HG03460 (cell line): ENCODE results near the gene PRB3.

ENCODE experiments used
- ATAC-seq: cut with Tn5 transposase; IDR thresholded peaks from one replicate; pipeline ENCODE4 v1.9.1; 2021; ENCODE audit not compliant: unreplicated experiment

Gene PRB3

DNA sequence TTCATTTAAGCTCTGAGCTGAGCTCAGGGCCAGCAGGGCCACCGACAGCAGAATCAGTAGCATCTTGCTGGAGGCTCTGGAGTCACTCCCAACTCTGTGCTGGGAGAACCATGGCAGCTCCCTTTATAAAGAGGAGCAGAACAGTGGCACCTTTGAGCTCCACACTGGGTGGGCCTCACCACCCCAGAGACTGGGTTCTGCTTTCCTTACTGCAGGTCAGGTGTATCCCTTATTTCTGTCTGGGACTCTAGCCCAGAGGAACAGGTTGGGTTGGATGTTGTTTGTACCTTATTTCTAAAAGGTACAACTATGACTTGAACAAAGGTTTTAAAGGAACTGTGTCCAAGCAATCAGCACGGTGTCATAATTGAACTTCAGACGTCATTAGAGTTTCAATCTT, at the start of gene PRB3:
Gene PRB3 (minus strand): TSS at position 101 of the 400 bp plus-strand sequence. CDS start 38 bp downstream, at position 63.
- ATAC-seq, result no peak

DNA sequence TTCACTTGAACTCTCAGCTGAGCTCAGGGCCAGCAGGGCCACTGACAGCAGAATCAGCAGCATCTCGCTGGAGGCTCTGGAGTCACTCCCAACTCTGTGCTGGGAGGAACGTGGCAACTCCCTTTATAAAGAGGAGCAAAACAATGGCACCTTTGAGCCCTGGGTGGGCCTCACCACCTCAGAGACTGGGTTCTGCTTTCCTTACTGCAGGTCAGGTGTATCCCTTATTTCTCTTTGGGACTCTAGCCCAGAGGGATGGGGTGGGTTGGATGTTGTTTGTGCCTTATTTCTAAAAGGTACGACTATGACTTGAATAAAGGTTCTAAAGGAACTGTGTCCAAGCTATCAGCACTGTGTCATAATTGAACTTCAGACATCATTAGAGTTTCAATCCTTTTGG, 40.8 kb upstream of the PRB3 start, which contains the start of gene PRB4:
Gene PRB4 (minus strand): TSS at position 101 of the 400 bp plus-strand sequence. CDS start 38 bp downstream, at position 63.
- ATAC-seq, result no peak

DNA sequence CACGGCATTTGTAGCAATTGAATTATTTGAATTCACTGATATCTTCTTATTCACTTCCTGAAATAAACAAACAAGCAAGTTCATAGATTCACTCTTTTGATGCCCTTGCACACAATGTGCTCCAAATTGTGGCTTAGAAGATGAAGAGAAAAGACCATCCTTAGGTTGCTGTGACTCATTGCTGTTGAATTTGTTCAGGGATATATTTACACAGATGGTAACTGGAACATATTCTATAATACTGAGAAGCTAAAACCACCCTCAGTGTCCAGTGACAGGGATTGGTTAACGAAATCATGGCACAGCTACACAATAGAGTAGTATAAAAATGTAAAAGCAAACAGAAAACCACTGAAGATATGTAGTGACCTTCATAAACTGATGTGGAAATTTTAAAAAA, 37.6 kb upstream of the PRB3 start:
- no peak for ATAC-seq

DNA sequence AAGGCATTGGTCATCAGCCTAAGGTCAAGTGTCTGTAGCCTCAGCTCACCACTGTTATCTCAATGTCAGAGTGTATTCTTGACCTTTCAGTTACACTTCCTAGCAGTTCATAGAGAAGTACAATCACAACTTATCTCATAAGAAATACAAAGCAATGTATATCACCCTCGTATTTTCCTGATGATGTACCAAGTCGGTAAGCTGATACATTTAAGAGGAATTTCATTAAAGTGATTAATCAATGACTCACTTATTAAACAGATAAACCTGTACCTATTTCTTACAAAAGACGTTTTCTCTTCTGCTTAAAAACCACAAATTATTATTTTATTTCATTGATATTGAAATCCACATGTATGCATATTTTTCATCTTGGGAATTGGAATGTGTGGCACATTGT, 3.9 kb upstream of the PRB3 start:
- ATAC-seq, result no peak

DNA sequence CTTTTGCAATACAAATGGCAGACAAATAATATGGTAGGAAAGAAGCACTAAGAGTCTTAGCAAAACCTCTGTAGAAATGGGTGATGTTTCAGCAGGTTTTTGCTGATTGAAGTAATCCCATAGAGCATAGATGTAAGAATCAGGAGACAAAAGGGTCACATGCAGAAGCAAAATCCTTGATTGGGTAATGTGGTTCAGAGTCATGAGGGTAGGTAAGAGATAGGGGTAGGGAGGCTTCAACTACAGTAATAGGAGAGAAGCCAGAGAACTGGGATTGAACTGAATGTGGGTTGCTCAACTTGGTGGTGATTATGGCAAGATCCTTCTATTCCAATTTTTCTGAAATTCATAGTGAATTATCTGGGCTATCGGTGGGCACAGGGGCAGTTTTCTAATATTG, 5.0 kb downstream of the PRB3 start:
- ATAC-seq, result no peak

DNA sequence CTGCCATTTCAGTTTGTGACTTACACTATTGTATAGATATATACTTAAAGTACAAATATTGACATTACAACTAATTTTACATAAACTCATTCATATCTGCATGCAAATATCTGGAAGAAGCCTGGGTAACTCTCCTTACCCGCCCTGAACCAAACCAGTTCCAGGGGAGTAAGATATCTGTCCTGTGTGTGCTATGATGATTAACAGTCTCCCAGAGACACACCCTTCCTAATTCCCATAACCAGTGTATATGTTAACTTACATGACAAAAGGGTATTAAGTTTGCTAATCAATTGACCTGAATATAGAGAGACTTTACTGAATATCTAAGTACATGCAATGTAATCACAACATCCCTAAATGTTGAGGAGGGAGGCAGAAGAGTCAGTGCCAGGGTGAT, 23.0 kb downstream of the PRB3 start:
- no peak for ATAC-seq

DNA sequence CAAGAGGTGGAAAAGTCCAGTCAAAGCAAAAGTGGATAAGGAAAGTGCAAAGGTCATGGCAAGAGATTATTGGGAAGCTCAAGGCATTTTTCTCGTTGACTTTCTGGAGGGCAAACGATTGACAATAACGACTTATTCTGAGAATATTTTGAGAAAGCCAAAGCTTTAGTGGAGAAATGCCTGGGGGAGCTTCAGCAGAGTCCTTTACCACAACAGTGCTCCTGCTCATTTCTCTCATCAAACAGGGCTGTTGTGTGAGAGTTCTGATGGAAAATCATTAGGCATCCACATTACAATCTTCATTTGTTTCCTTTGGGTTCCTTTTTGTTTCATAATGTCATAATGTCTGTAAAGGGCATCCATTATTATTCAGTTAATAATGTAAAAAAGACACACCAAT, 26.9 kb downstream of the PRB3 start:
- ATAC-seq, result no peak

DNA sequence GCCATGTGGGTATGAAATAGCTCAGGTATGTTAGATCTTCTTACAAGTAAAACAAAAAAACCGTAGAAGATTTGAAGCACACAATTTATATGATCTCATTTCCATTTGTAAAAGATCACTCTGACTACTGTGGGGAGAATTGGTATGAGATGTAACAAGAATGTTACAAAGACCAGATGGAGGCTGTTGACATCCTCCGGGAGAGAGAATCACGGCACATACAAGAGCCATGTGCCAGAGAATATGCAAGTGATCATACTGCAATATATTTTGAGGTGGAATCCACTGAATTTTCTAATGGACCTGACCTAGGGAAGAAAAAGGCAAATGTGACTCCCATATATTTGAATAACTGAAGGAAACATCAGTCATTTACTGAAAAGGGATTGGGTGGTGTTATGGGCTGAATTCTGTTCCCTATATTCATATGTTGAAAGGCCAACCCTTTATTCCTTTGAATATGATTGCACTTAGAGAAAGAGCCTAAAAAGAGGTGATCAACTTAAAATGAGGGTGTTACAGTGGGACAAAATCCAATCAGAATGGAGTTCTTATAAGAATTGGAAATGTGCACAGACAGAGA, 29.1 kb downstream of the PRB3 start:
- ATAC-seq, result no peak

DNA sequence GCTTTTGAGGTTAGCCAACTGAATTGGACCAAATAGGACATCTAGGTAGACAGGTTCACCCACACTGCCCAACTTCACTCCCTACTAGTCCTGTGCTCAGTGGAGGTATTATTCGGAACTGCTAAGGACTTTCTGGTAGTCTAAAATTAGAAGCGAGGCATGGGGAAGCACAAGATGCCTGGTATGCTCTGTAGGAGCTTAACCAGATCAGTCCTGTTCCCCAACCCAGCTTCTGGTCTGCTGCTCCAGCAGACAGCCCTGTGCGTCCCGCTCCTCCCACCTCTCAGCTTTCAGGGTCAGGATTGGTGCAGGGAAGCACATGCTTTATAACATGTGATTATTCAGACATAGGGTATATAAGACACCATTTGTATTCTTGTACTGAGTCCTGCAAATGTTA, 31.2 kb downstream of the PRB3 start:
- no peak for ATAC-seq

DNA sequence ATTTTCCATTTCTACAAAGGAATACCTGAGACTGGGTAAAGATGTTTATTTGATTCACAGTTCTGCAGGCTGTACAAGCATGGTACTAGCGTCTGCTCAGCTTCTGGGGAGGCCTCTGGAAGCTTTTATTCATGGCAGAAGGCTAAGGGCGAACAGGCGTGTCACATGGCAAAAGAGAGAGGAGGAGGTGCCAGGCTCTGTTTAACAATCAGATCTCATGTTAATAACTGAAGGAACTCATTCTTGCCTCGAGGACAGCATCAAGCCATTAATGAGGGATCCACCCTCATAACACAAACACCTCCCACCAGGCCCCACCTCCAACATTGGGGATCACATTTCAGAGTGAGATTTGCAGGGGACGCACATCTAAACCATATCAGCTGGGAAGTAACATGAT, 36.0 kb downstream of the PRB3 start:
- no peak for ATAC-seq

DNA sequence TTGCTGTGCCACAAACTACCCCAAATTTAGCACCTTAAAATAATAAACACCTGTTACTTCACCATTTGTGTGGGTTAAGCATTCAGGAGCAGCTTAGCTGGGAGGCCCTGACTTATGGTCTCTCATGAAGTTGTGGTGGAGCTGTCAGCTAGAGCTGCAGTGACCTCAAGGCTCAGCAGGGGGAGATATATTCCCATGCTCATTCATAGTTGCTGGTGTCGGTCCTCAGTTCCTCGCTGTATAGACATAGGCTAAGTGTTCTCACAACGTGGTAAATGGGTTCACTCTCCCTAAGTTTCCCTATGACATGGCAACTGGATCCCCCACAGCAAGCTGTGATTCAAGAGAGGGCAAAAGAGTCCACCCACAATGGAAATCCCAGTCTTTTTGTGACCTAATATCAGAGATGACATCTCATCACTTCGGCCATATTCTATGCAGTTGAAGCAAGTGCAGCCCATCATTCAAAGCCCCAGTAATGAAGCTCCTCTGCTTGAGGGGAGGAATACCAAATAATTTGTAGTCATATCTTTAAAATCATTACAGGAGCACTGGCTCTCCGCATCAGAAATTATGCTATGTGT, 41.1 kb downstream of the PRB3 start:
- no peak for ATAC-seq

DNA sequence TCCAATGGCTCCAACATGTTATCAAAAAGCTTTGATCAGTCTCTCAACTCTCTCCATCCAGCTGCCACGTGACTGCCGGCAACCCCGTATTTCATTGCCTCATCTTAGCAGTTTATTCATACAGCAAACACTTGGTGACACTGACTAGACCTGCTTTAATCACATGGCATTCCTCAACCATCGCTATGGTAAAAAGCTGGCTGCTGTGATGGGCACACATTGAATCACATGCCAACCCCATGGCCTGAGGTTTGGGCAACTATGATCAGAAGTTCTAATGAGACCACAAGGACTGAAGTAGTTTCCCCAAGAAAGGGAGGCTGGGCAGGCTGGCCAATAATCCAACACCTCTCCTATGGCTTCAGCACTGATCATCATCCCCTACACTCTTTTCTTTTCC, 42.1 kb downstream of the PRB3 start:
- no peak for ATAC-seq
